VCaP (cell line): Measurements from ENCODE around the gene PRKRIP1.
A peak's percentile ranks its signal among the peaks of the same experiment; 100 is the strongest.

Source experiments
- H3K27ac ChIP-seq: fragments of 450-650 bp; 2 replicates; pipeline ENCODE4 v1.5.1; 2017
- TF ChIP-seq, protein P1 (sequence below): fragments of 450-650 bp; conservative IDR thresholded peaks from 2 replicates; pipeline ENCODE4 v1.5.1; 2017; ENCODE audit warnings: mild to moderate bottlenecking, moderate library complexity

The PRKRIP1 gene

GRCh38 chr7:102429141-102429899 lies 33.2 kb downstream of the PRKRIP1 start:
- peak overlapping the region; percentile 96 for H3K27ac ChIP-seq

GRCh38 chr7:102431617-102432298 lies 35.6 kb downstream of the PRKRIP1 start:
- peak overlapping the region; percentile 96 for H3K27ac ChIP-seq
- TF ChIP-seq, protein P1, sequence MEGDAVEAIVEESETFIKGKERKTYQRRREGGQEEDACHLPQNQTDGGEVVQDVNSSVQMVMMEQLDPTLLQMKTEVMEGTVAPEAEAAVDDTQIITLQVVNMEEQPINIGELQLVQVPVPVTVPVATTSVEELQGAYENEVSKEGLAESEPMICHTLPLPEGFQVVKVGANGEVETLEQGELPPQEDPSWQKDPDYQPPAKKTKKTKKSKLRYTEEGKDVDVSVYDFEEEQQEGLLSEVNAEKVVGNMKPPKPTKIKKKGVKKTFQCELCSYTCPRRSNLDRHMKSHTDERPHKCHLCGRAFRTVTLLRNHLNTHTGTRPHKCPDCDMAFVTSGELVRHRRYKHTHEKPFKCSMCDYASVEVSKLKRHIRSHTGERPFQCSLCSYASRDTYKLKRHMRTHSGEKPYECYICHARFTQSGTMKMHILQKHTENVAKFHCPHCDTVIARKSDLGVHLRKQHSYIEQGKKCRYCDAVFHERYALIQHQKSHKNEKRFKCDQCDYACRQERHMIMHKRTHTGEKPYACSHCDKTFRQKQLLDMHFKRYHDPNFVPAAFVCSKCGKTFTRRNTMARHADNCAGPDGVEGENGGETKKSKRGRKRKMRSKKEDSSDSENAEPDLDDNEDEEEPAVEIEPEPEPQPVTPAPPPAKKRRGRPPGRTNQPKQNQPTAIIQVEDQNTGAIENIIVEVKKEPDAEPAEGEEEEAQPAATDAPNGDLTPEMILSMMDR: no peak

More at GRCh38 chr7:102429141-102429899, 33.2 kb downstream of the PRKRIP1 start:
- TF ChIP-seq, protein P1: no peak

- H3K27ac ChIP-seq: peak overlapping the region; percentile 96
- TF ChIP-seq, protein P1: no peak
These were observed 36.5 kb downstream of the PRKRIP1 start for GRCh38 chr7:102432442-102433218.

- H3K27ac ChIP-seq: peak within 1 kb of the TSS; percentile 96
- TF ChIP-seq, protein P1: no peak
These were observed 37.3 kb downstream of the PRKRIP1 start, which contains the start of gene ORAI2 for GRCh38 chr7:102433219-102434038. Gene ORAI2 (plus strand): TSS chr7:102433575. CDS start chr7:102438957, 5,382 bp downstream.

- H3K27ac ChIP-seq: peak overlapping the region; percentile 96
- TF ChIP-seq, protein P1: no peak
These were observed 37.9 kb downstream of the PRKRIP1 start for GRCh38 chr7:102434039-102434486.

DNA sequence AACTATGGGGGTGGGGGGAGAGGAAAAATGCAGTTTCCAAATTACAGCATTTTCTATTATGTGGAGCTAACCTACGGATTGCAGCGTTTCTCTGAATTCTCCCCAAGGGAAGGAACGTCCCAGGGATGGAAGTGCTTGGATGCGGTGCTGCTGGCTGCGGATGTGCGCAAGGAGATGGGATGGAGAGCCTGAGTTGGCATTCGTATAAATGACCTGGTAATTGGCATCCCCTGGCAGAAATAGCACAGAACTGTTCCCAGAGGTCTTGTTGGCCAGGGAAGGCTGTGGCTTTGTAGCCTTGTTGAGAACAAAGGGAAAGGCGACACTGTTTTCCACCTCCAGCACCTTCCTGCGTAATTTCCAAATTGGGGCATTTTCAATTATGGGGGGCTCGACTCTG lies 40.0 kb downstream of the PRKRIP1 start:
- TF ChIP-seq, protein P1: no peak

More for the DNA sequence above, 40.0 kb downstream of the PRKRIP1 start:
- no peak overlapping the region for H3K27ac ChIP-seq
